NCI-H2081 (cell line): Measurements from ENCODE around the gene CARD19.
"Not testable (repeated sequence)": the region's sequence is repeated elsewhere in the genome, so short reads cannot be mapped to it uniquely, and the experiment has no call there.

Experiments used
- DNase-seq, 2 experiments: peaks; one replicate each; lab custom pipeline; 2025; lab: John Stamatoyannopoulos, UW

CARD19 gene

GRCh38 chr9:93134015-93134739 lies 38.2 kb downstream of the CARD19 start, which contains the start of gene NINJ1:
NINJ1 (minus strand) TSS chr9:93134251; CDS start chr9:93134217, 34 bp downstream.
- peak; percentile 50 to 56 for DNase-seq

DNA sequence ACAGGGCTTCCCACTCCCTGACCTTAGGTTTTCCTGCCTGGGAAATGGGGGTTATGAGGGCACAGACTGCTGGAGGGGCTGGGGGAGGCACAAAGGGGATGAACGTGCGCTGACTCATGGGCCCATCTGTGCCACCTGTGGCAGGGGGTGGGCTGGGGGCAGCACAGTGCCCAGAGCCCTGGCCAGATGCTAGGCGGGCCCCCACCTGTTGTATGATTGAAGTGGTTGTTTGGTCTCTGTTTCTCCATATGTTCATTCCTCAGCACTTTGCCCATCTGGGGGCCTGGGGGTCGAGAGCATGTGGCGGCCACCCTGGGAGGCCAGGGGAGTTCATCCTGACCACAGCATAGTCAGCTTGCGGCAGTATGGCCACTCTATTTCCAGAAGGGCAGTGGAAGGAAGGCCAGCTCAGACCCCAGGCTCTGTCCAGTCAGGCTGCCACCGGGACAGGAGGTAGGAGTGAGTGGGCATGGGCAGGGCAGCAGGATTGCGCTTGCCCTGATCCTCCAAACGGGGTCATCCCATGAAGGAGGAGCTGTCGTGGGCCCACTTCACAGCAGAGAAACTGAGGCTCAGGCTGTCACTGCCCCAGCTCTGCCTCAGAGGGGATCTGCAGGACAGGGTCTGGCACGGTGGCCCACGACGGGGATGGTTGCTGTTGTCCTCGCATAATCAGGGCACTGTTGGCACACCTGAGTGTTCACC lies 38.9 kb downstream of the CARD19 start:
- no peak for DNase-seq

- DNase-seq, result peak in 1 of 2 experiments; percentile 58
Observed at GRCh38 chr9:93136011-93136440, 40.0 kb downstream of the CARD19 start.

GRCh38 chr9:93137362-93137761 lies 41.3 kb downstream of the CARD19 start:
- DNase-seq, result no peak

- DNase-seq, result no peak
Observed at GRCh38 chr9:93138171-93138764, 42.3 kb downstream of the CARD19 start.

GRCh38 chr9:93139365-93140182 lies 43.6 kb downstream of the CARD19 start:
- DNase-seq, result no peak

GRCh38 chr9:93141771-93142483 lies 45.9 kb downstream of the CARD19 start:
- no peak for DNase-seq

DNA sequence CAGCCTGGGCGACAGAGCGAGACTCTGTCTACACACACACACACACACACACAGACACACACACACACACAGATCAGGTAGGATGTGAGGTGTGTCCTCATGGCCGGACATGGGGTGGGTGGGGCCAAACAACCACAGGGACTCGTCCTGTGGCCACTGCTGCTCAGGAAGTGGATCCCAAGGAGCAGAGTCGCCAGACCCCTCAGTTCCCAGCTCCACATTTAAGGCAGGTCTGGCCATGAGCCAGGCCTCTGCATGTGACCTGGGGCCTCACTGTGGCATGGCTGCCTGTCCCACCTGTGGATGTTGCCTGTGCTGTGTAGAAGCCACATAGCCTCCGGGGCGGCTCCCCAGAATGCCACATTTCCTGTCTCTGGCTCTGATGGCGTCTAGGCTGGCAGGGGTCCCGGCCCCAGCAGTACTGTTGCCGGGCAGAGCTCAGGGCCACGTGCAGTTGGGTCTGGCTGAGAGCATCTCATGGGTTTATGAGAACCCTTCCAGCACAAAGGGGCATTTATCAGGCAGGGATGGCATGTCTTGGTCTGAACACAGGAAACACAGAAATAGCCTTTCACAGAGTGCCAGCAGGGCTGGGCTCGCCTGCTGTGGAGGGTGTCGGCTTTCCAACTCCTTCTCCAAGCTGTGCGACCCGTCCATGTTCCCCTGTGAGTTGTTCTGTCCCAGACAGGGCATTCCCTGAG lies 48.0 kb downstream of the CARD19 start:
- peak in 1 of 2 experiments; percentile 33 for DNase-seq

DNA sequence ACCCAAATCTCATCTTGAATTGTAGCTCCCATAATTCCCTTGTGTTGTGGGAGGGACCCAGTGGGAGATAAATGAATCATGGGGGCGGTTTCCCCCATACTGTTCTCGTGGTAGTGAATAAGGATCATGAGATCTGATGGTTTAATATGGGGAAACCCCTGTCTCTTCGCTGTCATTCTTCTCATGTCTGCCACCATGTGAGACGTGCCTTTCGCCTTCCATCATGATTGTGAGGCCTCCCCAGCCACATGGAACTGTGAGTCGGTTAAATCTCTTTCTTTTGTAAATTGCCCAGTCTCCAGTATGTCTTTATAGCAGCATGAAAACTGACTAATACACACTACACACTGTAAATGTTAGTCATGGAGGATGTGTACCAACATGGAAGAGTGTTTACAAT lies 50.7 kb downstream of the CARD19 start:
- not testable (repeated sequence) for DNase-seq

GRCh38 chr9:93147632-93148031 lies 51.6 kb downstream of the CARD19 start:
- DNase-seq, result no peak

- DNase-seq, result no peak
Observed at GRCh38 chr9:93148721-93149120, 52.7 kb downstream of the CARD19 start.

DNA sequence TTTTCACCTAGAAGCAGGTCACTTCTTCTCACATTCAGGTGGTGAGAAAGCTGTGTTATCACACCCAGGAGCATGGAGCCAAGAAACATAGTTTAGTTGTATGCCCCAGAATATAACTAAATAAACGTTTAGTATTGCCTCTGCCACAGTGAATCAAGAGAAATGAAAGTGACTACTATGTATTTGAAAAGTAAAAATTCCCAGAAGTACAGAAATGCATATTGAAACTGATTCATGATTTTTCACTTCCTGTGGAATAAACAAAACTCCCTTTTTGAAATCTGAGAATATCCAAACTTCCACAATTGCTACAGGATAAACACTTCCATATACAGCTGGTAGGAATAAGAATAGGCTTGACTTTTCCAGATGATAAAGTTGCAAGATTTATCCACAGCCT lies 53.3 kb downstream of the CARD19 start:
- DNase-seq, result no peak

- no peak for DNase-seq
Observed at GRCh38 chr9:93151097-93151784, 55.2 kb downstream of the CARD19 start.

DNA sequence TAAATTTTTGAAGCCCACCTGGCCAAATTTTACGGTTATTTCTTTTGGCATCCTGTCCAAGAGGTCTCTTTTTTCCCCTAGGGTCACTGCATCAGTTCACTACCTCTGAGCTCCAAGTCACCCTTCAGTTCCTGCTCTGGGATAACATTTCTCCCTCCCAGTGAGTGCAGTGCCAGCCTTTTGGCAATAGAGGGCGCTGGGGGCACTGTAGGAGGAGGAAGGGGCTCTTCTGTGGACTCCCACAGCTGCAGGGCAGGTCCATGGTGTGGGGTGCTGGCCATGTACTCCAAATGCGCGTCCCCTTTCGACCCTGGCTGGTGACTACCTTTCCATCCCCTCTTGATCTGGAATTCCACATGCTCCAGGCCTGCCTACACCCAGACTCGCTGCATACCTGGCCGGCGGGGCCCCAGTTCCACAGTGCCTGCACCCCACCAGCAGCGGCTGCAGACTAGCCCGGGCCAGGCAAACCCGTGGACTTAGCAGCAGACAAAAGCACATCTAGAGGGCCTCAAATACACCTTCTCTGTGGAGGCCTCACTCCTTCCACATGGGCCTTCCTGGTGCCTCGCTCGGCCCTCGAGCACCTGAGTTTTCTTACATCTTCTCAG lies 58.4 kb downstream of the CARD19 start:
- DNase-seq, result peak in 1 of 2 experiments; percentile 24

DNA sequence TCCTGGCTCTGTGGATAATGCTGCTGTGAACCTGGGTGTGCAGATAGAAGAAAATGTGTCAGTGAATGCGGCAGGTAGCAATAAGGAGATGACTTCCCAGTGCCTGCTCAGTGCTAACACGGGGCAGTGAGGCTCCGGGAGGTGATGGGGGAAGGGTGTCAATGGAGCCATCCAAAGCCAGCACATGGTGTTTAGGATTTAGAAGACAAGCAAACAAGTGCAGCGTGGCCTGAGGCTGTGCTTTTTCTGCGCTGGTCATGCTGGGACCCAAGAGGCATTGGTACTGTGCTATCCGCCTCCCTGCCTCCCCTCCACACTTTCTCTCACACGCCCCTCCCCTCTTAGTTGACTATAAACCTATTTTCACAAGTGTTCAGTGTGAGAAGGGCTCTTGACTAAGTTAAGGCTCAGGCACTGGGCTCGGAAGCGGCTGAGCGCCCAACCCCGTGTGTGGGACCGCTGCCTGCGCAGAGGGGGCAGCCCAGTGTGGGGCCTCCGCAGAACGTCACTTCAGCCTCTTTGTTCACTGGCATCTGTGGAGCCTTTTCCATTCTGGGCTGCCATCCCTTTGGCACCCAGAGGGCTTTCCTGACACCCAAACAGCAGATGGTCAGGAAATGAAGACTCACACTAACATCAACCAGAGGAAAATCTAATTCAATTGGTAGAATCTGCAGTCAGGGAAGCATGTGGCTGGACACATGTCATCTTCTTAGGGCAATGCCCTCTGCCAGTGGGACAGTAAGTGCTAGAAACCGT lies 59.9 kb downstream of the CARD19 start:
- DNase-seq, result no peak

DNA sequence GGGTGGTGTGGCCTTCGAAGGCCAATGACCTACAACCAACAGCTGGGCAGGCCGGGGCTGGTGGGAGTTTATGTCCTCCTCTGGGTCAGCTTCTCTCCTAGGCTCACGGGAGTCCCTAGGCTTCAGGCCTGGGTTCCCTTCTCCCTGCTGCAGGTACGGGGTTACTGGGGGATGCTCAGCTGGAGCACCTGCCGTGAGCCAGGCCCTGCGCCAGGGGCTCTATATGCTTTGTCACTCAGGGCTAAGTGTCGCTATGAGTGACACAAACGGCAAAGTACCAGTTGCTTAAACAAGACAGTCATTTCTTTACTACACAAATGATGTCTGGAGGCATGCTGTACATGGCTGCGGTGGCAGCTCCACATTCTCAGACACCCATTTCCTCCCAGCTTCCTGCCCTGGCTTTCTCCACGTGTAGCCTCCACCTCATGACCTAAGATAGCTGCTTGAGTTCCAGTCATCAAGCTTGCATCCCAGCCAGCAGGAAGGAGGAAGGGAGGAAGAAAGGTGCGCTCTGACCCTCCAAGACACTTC lies 60.5 kb downstream of the CARD19 start:
- DNase-seq, result no peak

DNA sequence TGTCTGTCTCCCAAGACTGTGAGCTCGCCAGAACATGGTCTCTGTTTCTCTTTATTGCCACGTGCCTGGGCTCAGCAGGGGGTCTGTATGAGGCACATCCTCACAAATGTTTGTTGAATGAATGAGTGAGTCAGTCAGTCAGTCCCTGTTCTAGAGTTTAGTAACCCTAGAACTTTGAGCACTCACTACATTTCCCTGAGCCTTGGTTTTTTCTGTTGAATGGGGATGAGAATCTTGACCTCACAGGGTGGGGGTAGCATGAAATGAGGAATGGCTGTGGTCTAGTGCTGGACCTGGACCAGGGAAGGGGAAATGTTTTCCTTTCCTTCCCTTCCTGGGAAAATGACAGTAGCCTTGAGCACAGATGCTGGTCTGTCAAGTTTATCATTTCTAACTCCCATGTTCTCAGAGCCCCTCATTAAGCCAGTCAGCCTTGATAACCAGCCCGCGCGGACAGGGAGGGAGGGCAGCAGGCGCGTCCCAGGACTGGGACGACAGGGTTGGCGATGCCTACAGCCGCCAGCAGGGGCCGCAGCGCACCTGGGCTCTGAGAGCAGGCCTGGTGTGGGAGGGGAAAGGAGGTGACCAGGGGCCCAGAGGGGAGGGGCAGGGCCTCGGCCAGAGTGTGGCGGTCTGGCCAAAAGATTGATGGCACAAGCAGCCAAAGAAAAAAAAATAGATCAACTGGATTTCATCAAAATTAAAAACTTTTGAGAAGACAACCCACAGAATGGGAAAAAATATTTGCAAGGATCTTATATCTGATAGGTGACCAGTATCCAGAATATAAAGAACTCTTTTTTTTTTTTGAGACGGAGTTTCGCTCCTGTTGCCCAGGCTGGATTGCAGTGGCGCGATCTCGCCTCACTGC lies 63.8 kb downstream of the CARD19 start:
- peak; percentile 71 to 80 for DNase-seq
